Esophagus muscularis mucosa (tissue), 4 donors: ENCODE data around the gene RELT. TPM values are rescaled to one million over a fixed set of nuclear protein-coding genes. Genes with fewer than 3 reads are reported as not detected.

Experiments used
- DNase-seq: peaks from one replicate; pipeline ENCODE4 v3.0.0-alpha.2; 2017; ENCODE audit errors: extremely low spot score
- H3K27ac ChIP-seq, 4 donors: fragments of 200-600 bp; sonication (generic); replicated peaks in 1 of 4; 1 replicate in 3 of 4; 2 replicates in 1 of 4; pipeline ENCODE4 v1.5.1; 2016 to 2019; ENCODE audit warnings: mild to moderate bottlenecking in 1 of 4
- H3K27me3 ChIP-seq, 4 donors: fragments of 200-600 bp; sonication (generic); one replicate each; pipeline versions ENCODE4 v1.5.1 to v1.6.0; 2016 to 2019
- H3K36me3 ChIP-seq, 4 donors: fragments of 200-600 bp; sonication (generic); one replicate each; pipeline ENCODE4 v1.5.1; 2016 to 2019
- H3K4me1 ChIP-seq, 4 donors: fragments of 200-600 bp; sonication (generic); one replicate each; pipeline ENCODE4 v1.5.1; 2016 to 2019
- H3K4me3 ChIP-seq, 4 donors: fragments of 200-600 bp; sonication (generic); 1 replicate in 2 of 4; 2 replicates in 2 of 4; pipeline ENCODE4 v1.5.1; 2016 to 2019; ENCODE audit warnings: mild to moderate bottlenecking in 4 of 4, moderate library complexity in 1 of 4
- H3K9me3 ChIP-seq, 4 donors: fragments of 200-600 bp; sonication (generic); 1 replicate in 3 of 4; 2 replicates in 1 of 4; pipeline ENCODE4 v1.5.1; 2016 to 2019
- EP300 ChIP-seq: sonication (generic); formaldehyde crosslinking; IDR thresholded peaks from one replicate; pipeline ENCODE4 v1.6.1; 2017; ENCODE audit warnings: antibody characterized with exemption
- POLR2A ChIP-seq: fragments of 450-650 bp; IDR thresholded peaks from one replicate; pipeline ENCODE4 v1.6.1; 2017; ENCODE audit warnings: antibody characterized with exemption, moderate library complexity, mild to moderate bottlenecking, low read depth
- POLR2AphosphoS5 ChIP-seq, 2 donors: sonication (generic); formaldehyde crosslinking; IDR thresholded peaks; one replicate each; pipeline ENCODE4 v1.6.1; 2017; ENCODE audit warnings: antibody characterized with exemption in 2 of 2
- WGBS: methylation state at CpG from one replicate; pipeline ENCODE4 v1.1.5; 2018; 5-methylcytosine and 5-hydroxymethylcytosine counted together
- intact Hi-C: fragments of 100-400 bp; cut with DNase I; formaldehyde crosslinking; loops from one replicate; pipeline ENCODE4 v1.15.1; 2023
- total RNA-seq, 4 donors: library from RNA; depleted of rRNA; stranded (reverse); fragments of >200 nt; gene quantifications; one replicate each; pipeline versions ENCODE4 v1.1.0 to v1.2.1, GENCODE V29; 2016
- TF ChIP-seq, protein P1 (sequence below), 3 experiments: fragments of 200-600 bp in 2 of 3; fragments of 450-650 bp in 1 of 3; sonication (generic) in 2 of 3; IDR thresholded peaks; one replicate each; pipeline ENCODE4 v1.5.1; 2017 to 2019; ENCODE audit warnings: antibody characterized with exemption in 3 of 3, mild to moderate bottlenecking in 2 of 3, moderate library complexity in 1 of 3

RELT gene
- total RNA-seq, 4 donors from 2014 or later, result 1.2 to 7.8 (median 2.2) TPM

DNA sequence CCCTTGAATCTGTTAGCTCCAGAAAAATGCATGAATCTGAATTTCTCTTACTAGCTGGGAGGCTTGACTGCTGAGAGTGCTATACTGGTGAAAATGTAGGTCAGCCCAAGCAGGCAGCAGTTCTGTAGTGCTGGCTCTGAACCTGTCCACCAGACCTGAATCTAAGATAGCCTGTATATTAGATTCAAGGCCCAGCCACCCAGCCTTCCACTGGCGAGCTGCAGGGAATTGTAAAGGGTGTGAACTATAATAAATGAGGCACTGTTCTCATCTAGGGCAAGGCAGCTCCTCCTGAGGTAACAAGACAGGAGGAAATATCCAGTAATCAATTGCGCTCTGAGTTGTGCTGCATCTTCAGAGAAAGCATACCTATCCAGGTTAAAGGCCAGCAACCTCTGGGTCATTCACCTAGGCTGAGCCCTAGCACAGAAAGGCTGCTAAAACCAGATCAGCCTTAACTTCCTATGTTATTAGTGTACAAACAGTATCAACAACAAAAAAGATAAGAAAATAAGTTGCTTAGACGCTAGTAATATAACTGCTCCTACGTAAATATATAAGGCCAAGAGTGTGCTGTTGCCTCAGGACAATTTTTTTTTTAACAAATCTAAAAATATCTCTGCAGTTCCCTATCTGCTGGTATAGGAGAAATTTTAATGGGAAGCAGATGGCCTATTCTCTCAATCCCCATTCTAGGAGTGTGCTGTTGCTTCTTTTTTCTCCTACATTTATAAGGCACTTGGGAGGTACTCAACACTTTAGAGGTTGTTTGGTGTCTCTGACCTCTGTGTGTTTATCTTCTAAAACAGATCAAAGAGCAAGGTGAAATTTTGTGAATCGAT lies 63.0 kb downstream of the RELT start:
- WGBS, result 81% methylated on average over 5 of the region's 5 CpGs
- DNase-seq, result no peak
- TF ChIP-seq EP300, result no peak
- TF ChIP-seq POLR2AphosphoS5 (IDR thresholded peaks at IDR 0.05), result no peak
- TF ChIP-seq, protein P1, sequence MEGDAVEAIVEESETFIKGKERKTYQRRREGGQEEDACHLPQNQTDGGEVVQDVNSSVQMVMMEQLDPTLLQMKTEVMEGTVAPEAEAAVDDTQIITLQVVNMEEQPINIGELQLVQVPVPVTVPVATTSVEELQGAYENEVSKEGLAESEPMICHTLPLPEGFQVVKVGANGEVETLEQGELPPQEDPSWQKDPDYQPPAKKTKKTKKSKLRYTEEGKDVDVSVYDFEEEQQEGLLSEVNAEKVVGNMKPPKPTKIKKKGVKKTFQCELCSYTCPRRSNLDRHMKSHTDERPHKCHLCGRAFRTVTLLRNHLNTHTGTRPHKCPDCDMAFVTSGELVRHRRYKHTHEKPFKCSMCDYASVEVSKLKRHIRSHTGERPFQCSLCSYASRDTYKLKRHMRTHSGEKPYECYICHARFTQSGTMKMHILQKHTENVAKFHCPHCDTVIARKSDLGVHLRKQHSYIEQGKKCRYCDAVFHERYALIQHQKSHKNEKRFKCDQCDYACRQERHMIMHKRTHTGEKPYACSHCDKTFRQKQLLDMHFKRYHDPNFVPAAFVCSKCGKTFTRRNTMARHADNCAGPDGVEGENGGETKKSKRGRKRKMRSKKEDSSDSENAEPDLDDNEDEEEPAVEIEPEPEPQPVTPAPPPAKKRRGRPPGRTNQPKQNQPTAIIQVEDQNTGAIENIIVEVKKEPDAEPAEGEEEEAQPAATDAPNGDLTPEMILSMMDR (IDR thresholded peaks at IDR 0.05), result no peak
- no peak for TF ChIP-seq POLR2A
- Histone ChIP-seq H3K4me3 (no peak overlapping the region), H3K27me3 (no peaks in the 10 kb centered on the region), H3K27ac (no peak overlapping the region), H3K36me3 (no peaks in the 10 kb centered on the region), H3K9me3 (no peaks in the 10 kb centered on the region), H3K4me1 (peaks cover 0 to 19% (median 11%) of the 10 kb centered on the region in 4 donors)
- intact Hi-C loops, result no loop called here

DNA sequence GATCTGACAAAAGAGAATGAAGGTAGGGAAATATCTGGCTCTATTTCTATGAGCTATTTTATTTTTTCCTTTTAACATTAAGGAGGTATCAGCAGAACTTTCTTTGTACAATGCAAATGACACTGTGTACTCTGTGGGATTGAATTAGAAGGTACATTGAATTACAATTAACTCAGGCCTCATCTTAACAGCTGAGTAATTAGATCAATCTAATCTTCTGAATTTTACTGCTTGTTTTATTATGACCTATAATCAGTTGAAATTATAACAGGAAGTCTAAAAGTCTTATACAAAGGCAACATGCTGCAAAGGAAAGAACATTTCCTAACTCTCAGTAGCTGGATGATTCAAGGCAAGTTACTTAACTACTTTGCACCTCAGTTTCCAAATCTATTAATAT lies 69.8 kb downstream of the RELT start:
- TF ChIP-seq, protein P1 (IDR thresholded peaks at IDR 0.05), result no peak
- TF ChIP-seq EP300 (no peak), POLR2A (no peak), POLR2AphosphoS5 (IDR thresholded peaks at IDR 0.05) (no peak)
- DNase-seq, result no peak
- Histone ChIP-seq H3K27ac (no peak overlapping the region), H3K4me1 (peaks cover 0 to 6% (median 0%) of the 10 kb centered on the region in 4 donors), H3K4me3 (no peak overlapping the region), H3K36me3 (no peaks in the 10 kb centered on the region), H3K27me3 (no peaks in the 10 kb centered on the region), H3K9me3 (no peaks in the 10 kb centered on the region)
- intact Hi-C loops, result no loop called here

DNA sequence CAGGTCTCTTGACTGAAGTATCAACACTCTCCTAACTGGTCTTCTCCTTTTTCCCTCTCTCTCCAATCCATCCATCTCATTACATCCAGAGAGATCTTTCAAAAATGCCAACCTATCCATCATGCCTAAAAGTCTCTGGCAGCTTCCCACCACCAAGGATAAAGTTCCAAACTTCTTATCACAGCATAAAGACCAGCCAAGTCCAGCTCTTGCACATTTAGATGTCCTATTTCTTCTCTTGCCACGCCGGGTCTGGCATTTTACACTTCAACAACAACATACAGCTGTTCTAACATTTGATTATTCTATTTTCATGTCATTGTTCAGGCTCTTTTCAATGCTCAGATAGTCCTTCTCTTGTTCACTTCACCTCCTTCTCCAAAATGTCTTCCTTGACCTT lies 70.6 kb downstream of the RELT start:
- peaks cover 0 to 6% (median 0%) of the 10 kb centered on the region in 4 donors for H3K4me1 ChIP-seq
- no peaks in the 10 kb centered on the region for H3K36me3 ChIP-seq
- H3K27me3 ChIP-seq, result no peaks in the 10 kb centered on the region
- no peak overlapping the region for H3K27ac ChIP-seq
- H3K4me3 ChIP-seq, result no peak overlapping the region
- no peaks in the 10 kb centered on the region for H3K9me3 ChIP-seq
- WGBS, result 96% methylated on average over 2 of the region's 2 CpGs
- DNase-seq, result no peak
- intact Hi-C loops, result no loop called here
- TF ChIP-seq, protein P1 (IDR thresholded peaks at IDR 0.05), result no peak
- TF ChIP-seq POLR2AphosphoS5 (IDR thresholded peaks at IDR 0.05) (no peak), POLR2A (no peak), EP300 (no peak)

Other genes starting within 250 kb of the RELT start
- 10 to 100 TPM; 20.4 to 42.4 (median 26.4) TPM for gene FCHSD2, start 234.1 kb upstream of the RELT start, total RNA-seq
- gene P2RY2, start 158.1 kb upstream of the RELT start, total RNA-seq, result under 1 TPM in 3 of 4 donors, not detected in 1; 0.32 to 0.83 (median 0.52) TPM
- gene P2RY6, start 104.1 kb upstream of the RELT start, total RNA-seq, result 1 to 10 TPM; 1.6 to 4.8 (median 2.4) TPM
- 100 to 1,000 TPM in 3 of 4 donors, 10 to 100 TPM in 1; 82.8 to 196 (median 122) TPM for gene ARHGEF17, start 68.1 kb upstream of the RELT start, total RNA-seq
- gene FAM168A, start 221.7 kb downstream of the RELT start, total RNA-seq, result 10 to 100 TPM; 31.1 to 50.8 (median 41.1) TPM